ENCODE data around the gene TGM3. TPM values are rescaled to one million over a fixed set of nuclear protein-coding genes. Genes with fewer than 3 reads are reported as not detected.

Gene TGM3
- total RNA-seq, 2 donors from 2014 or later, result not detected

Other genes with a start within 250 kb of the TGM3 start
- gene STK35, start 194.2 kb upstream of the TGM3 start, total RNA-seq, result 10 to 100 TPM; 21.4 to 30.5 TPM
- not detected for gene TGM6, start 84.9 kb downstream of the TGM3 start, total RNA-seq
- gene SNRPB, start 174.8 kb downstream of the TGM3 start, total RNA-seq, result 100 to 1,000 TPM; 316 to 325 TPM
- 10 to 100 TPM in 1 of 2 donors, 1 to 10 TPM in 1; 6.8 to 21.1 TPM for gene ZNF343, start 212.9 kb downstream of the TGM3 start, total RNA-seq
- not detected for gene TMC2, start 240.6 kb downstream of the TGM3 start, total RNA-seq

All from natural killer cell treated with Interleukin-12 subunit alpha and Interleukin-12 subunit beta and Interleukin-15 and Interleukin-18, amount 100 ng/mL, for 72 hours (primary cell).